ENCODE results near the gene ABCC11. TPM values are rescaled to one million over a fixed set of nuclear protein-coding genes. Genes with fewer than 3 reads are reported as not detected.
A peak's percentile ranks its signal among the peaks of the same experiment; 100 is the strongest.

Gene ABCC11
- total RNA-seq, result under 1 TPM in 2 of 4 donors, not detected in 2; 0.40 to 0.66 TPM

DNA sequence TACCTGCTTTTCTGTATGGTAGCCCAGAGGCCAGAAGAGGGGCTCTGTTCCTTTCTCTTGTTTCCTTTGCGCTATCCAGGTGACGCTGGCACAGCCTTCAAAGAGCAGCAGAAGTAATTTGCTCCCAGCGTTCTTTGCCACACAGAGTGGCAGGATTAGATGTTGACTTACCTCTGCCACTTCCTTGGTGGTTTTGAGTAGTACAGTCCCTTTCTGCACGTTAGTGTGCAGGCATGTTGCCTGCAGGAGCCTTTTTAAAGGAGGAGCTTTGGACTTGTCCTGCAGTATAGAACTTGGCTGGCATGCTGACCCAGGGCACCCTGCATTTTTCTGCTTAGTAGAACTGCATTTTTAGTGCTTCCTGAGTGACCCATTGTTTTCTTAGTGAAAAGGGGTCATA is at the start of gene ABCC11:
Gene ABCC11, minus strand, starts transcription at position 229 of the 400 bp plus-strand sequence. CDS start 15,618 bp downstream, outside the sequence.
- no peak for TF ChIP-seq POLR2A (IDR thresholded peaks at IDR 0.05)
- TF ChIP-seq, protein P1, sequence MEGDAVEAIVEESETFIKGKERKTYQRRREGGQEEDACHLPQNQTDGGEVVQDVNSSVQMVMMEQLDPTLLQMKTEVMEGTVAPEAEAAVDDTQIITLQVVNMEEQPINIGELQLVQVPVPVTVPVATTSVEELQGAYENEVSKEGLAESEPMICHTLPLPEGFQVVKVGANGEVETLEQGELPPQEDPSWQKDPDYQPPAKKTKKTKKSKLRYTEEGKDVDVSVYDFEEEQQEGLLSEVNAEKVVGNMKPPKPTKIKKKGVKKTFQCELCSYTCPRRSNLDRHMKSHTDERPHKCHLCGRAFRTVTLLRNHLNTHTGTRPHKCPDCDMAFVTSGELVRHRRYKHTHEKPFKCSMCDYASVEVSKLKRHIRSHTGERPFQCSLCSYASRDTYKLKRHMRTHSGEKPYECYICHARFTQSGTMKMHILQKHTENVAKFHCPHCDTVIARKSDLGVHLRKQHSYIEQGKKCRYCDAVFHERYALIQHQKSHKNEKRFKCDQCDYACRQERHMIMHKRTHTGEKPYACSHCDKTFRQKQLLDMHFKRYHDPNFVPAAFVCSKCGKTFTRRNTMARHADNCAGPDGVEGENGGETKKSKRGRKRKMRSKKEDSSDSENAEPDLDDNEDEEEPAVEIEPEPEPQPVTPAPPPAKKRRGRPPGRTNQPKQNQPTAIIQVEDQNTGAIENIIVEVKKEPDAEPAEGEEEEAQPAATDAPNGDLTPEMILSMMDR (IDR thresholded peaks at IDR 0.05), result no peak
- peak within 1 kb of the TSS in 1 of 4 donors; percentile 23 for H3K4me3 ChIP-seq
- H3K9me3 ChIP-seq, result no peaks in the 10 kb centered on the region
- H3K36me3 ChIP-seq, result peaks cover 0 to 3% (median 0%) of the 10 kb centered on the region in 3 donors
- no peaks in the 10 kb centered on the region for H3K27me3 ChIP-seq
- no peak within 1 kb of the TSS for H3K27ac ChIP-seq
- peaks cover 0 to 31% (median 10%) of the 10 kb centered on the region in 4 donors for H3K4me1 ChIP-seq
- DNase-seq, result no peak

DNA sequence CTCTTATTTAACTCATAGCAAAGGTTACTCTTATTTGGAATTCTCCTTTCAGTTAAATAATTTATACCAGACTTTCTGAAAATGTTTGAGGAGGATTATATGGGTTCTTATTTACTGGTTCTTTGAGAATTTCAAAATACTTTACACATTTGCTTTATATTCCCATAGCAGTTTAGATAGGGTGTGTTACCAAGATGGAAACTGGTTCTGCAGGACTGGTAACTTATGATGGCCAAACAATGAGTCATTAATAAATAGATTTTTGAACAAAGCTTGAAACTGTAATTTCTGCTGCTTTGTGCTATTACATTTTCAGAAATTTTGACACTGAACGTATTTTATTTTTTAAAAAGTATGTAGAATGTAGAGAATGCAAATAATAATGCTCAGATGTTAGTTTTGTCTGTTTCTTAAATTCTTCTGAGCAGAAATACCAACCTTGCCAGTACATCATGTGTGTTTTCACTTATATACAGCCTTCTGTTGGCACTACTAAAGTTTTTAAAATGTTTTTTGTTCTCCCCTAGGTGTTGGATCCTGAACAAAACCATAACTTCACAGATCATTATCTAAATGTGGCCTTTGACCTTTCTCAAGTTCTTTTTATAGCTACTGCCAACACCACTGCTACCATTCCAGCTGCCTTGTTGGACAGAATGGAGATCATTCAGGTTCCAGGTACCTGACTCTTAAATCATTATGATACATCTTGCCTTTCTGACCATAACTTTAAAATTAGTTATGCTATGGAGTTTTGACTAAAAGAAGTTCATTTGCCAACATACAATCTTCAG is 48.3 kb upstream of the ABCC11 start:
- TF ChIP-seq POLR2A (IDR thresholded peaks at IDR 0.05), result no peak
- TF ChIP-seq, protein P1 (IDR thresholded peaks at IDR 0.05), result no peak
- no peak for DNase-seq
- Histone ChIP-seq H3K4me3 (no peak overlapping the region), H3K27me3 (no peaks in the 10 kb centered on the region), H3K36me3 (peaks cover 0 to 61% (median 0%) of the 10 kb centered on the region in 3 donors), H3K27ac (no peak overlapping the region), H3K9me3 (no peaks in the 10 kb centered on the region), H3K4me1 (no peaks in the 10 kb centered on the region)

DNA sequence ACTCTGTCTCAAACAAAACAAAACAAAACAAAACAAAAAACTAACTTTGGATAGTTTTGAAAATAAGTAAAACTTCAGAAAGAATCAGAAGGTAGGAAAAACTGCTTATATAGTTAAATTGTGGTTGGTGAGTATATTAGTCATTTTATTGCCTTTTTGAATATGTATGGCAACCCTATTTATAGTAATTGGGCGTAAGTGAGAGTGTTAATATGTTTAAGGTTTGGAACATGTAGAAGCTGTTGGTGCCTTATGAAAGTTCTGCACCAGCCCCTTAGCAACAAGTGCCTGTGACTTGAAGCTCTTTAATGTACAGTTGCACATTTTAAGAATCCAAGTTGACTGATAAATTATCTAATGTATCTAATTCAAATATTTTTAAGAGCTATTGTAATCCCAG is 47.4 kb upstream of the ABCC11 start:
- DNase-seq, result no peak
- H3K27me3 ChIP-seq, result no peaks in the 10 kb centered on the region
- H3K4me3 ChIP-seq, result no peak overlapping the region
- peaks cover 0 to 59% (median 0%) of the 10 kb centered on the region in 3 donors for H3K36me3 ChIP-seq
- H3K9me3 ChIP-seq, result no peaks in the 10 kb centered on the region
- H3K4me1 ChIP-seq, result no peaks in the 10 kb centered on the region
- TF ChIP-seq, protein P1 (IDR thresholded peaks at IDR 0.05), result no peak
- TF ChIP-seq POLR2A (IDR thresholded peaks at IDR 0.05), result no peak
- no peak overlapping the region for H3K27ac ChIP-seq

DNA sequence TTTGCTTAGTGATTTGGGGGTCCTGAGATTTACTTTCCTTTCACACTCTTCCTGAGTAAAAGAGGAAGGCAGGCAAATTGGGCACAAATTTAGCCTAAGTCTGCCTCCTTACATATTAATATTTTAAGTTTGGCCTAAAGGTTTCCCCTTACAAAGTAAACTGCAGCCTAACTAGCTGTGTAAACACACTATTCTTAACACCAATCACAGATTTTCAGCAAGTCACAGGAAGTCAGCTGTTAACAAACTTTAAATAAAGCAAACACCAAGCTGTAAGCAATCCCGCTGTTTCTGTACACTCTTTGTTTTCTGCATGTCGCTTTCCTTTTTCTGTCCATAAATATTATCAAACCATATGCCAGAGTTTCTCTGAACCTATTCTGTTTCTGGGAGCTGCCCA is 45.1 kb upstream of the ABCC11 start:
- Histone ChIP-seq H3K36me3 (peaks cover 0 to 52% (median 0%) of the 10 kb centered on the region in 3 donors), H3K4me1 (no peaks in the 10 kb centered on the region), H3K4me3 (no peak overlapping the region), H3K27me3 (no peaks in the 10 kb centered on the region), H3K9me3 (no peaks in the 10 kb centered on the region), H3K27ac (no peak overlapping the region)
- TF ChIP-seq, protein P1 (IDR thresholded peaks at IDR 0.05), result no peak
- no peak for TF ChIP-seq POLR2A (IDR thresholded peaks at IDR 0.05)
- DNase-seq, result no peak

DNA sequence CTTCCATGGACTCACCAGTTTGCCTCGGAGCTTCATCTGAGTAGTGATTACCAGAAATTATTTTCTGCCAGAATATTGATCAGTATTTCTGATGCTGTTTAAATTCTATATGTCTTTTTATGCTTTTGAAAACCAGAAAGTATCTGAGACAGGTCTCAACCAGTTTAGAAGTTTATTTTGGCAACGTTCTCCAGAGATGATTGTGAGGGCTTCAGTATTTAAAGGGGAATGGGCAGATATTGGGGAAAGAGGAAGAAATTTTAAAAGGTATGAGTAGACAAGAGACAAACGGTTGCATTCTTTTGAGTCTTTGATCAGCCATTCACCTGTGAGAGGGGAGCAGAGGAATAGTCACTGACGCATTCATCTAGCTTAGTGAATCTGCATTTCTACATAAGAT is 44.4 kb upstream of the ABCC11 start:
- no peak for TF ChIP-seq POLR2A (IDR thresholded peaks at IDR 0.05)
- TF ChIP-seq, protein P1 (IDR thresholded peaks at IDR 0.05), result no peak
- peaks cover 0 to 4% (median 0%) of the 10 kb centered on the region in 4 donors for H3K9me3 ChIP-seq
- no peak for DNase-seq
- no peak overlapping the region for H3K27ac ChIP-seq
- H3K4me3 ChIP-seq, result no peak overlapping the region
- H3K4me1 ChIP-seq, result no peaks in the 10 kb centered on the region
- no peaks in the 10 kb centered on the region for H3K27me3 ChIP-seq
- H3K36me3 ChIP-seq, result peaks cover 0 to 52% (median 0%) of the 10 kb centered on the region in 3 donors

Measured in Peyer's patch (tissue), 4 donors.